Measurements from ENCODE around the gene IAPP. TPM values are rescaled to one million over a fixed set of nuclear protein-coding genes. Genes with fewer than 3 reads are reported as not detected.
"Not testable (repeated sequence)": the region's sequence is repeated elsewhere in the genome, so short reads cannot be mapped to it uniquely, and the experiment has no call there.

The IAPP gene
- polyA plus RNA-seq, 3 donors, result not detected

DNA sequence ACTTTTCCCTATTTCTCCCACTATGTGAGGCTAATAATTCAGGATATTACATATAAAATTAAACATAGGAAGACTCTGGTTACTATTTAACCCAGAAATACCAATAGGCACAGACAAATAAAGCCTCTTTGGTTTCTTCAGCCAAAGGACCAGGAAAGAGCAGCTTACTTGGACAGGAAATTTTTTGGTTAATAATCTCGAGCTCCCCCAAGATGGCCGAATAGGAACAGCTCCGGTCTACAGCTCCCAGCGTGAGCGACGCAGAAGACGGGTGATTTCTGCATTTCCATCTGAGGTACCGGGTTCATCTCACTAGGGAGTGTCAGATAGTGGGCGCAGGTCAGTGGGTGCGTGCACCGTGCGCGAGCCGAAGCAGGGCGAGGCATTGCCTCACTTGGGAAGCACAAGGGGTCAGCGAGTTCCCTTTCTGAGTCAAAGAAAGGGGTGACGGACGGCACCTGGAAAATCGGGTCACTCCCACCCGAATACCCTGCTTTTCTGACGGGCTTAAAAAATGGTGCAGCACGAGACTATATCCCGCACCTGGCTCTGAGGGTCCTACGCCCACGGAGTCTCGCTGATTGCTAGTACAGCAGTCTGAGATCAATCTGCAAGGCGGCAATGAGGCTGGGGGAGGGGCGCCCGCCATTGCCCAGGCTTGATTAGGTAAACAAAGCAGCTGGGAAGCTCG is 46.5 kb downstream of the IAPP start:
- H3K4me1 ChIP-seq (ENCODE audit: control insufficient read depth in 1 of 2, insufficient read depth in 2 of 2, low read length in 2 of 2); H3K4me3 Mint-ChIP-seq; H3K36me3 Mint-ChIP-seq; H3K79me2 ChIP-seq (ENCODE audit: insufficient read depth, low read length); H4K20me1 ChIP-seq (ENCODE audit: insufficient read depth, low read length); H3K4me2 ChIP-seq (replicated peaks; ENCODE audit: extremely low read depth, low read length, poor library complexity, severe bottlenecking); H3K9me3 Mint-ChIP-seq; H3K4me3 ChIP-seq (replicated peaks in 1 of 3; ENCODE audit: low read depth in 2 of 3, low read length in 3 of 3); H3K9ac ChIP-seq (ENCODE audit: insufficient read depth, low read length, poor library complexity, severe bottlenecking); H3K27me3 Mint-ChIP-seq (ENCODE audit: low read depth in 3 of 3); H2AFZ ChIP-seq (ENCODE audit: insufficient read depth, low read depth, low read length, poor library complexity, severe bottlenecking); H3K27ac Mint-ChIP-seq; intact Hi-C loops (cut with micrococcal nuclease); H3K4me1 Mint-ChIP-seq; H3K27me3 ChIP-seq (ENCODE audit: control insufficient read depth in 2 of 2, insufficient read depth in 2 of 2, low read length in 2 of 2); H3K9me3 ChIP-seq (replicated peaks in 1 of 2; ENCODE audit: control insufficient read depth in 1 of 2, insufficient read depth in 1 of 2, low read length in 2 of 2); H3K36me3 ChIP-seq (replicated peaks in 1 of 2; ENCODE audit: control insufficient read depth in 1 of 2, insufficient read depth in 2 of 2, low read length in 2 of 2); H3K27ac ChIP-seq (ENCODE audit: low read depth in 1 of 2, low read length in 2 of 2); DNase-seq: not testable (repeated sequence)
- WGBS (ENCODE audit: insufficient coverage), result 96% methylated on average over 11 of the region's 30 CpGs

DNA sequence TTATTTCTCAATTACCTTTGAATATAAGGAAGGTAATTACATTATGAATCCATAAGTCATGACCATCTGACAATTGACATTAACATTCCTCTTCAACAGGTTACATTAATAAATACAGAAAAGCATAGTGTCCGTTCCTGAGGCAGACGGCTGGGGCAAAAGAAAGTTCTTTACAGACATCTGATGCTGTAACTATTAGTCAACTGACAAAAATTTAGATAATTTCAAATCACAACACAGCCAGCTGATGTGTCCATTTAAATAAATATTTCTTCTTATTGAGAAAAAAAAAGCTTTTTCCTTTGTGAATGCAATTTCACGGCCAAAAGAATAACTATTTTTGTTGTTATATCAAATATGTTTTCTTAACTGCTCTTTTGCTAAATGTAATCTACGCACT is 55.5 kb downstream of the IAPP start:
- no peak for DNase-seq
- peaks cover 0 to 2% of the 10 kb centered on the region in 2 donors for H3K27me3 ChIP-seq (ENCODE audit: control insufficient read depth in 2 of 2, insufficient read depth in 2 of 2, low read length in 2 of 2)
- WGBS (ENCODE audit: insufficient coverage), result no CpG with 5 or more reads among the region's 4 CpGs
- H4K20me1 ChIP-seq (ENCODE audit: insufficient read depth, low read length), result no peaks in the 10 kb centered on the region
- H3K79me2 ChIP-seq (ENCODE audit: insufficient read depth, low read length), result no peaks in the 10 kb centered on the region
- no peaks in the 10 kb centered on the region for H3K36me3 ChIP-seq (replicated peaks in 1 of 2; ENCODE audit: control insufficient read depth in 1 of 2, insufficient read depth in 2 of 2, low read length in 2 of 2)
- no peaks in the 10 kb centered on the region for H3K36me3 Mint-ChIP-seq
- no peaks in the 10 kb centered on the region for H3K9me3 ChIP-seq (replicated peaks in 1 of 2; ENCODE audit: control insufficient read depth in 1 of 2, insufficient read depth in 1 of 2, low read length in 2 of 2)
- H3K4me3 ChIP-seq (replicated peaks in 1 of 3; ENCODE audit: low read depth in 2 of 3, low read length in 3 of 3), result no peak overlapping the region
- H3K9me3 Mint-ChIP-seq, result peaks cover 0 to 8% (median 0%) of the 10 kb centered on the region in 7 donors
- no peak overlapping the region for H3K4me2 ChIP-seq (replicated peaks; ENCODE audit: extremely low read depth, low read length, poor library complexity, severe bottlenecking)
- TF ChIP-seq, protein P1, sequence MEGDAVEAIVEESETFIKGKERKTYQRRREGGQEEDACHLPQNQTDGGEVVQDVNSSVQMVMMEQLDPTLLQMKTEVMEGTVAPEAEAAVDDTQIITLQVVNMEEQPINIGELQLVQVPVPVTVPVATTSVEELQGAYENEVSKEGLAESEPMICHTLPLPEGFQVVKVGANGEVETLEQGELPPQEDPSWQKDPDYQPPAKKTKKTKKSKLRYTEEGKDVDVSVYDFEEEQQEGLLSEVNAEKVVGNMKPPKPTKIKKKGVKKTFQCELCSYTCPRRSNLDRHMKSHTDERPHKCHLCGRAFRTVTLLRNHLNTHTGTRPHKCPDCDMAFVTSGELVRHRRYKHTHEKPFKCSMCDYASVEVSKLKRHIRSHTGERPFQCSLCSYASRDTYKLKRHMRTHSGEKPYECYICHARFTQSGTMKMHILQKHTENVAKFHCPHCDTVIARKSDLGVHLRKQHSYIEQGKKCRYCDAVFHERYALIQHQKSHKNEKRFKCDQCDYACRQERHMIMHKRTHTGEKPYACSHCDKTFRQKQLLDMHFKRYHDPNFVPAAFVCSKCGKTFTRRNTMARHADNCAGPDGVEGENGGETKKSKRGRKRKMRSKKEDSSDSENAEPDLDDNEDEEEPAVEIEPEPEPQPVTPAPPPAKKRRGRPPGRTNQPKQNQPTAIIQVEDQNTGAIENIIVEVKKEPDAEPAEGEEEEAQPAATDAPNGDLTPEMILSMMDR (IDR thresholded peaks at IDR 0.05), result no peak
- no peaks in the 10 kb centered on the region for H3K4me1 Mint-ChIP-seq
- no peak overlapping the region for H3K4me3 Mint-ChIP-seq
- H2AFZ ChIP-seq (ENCODE audit: insufficient read depth, low read depth, low read length, poor library complexity, severe bottlenecking), result no peak overlapping the region
- no peak overlapping the region for H3K27ac ChIP-seq (ENCODE audit: low read depth in 1 of 2, low read length in 2 of 2)
- H3K4me1 ChIP-seq (ENCODE audit: control insufficient read depth in 1 of 2, insufficient read depth in 2 of 2, low read length in 2 of 2), result no peaks in the 10 kb centered on the region
- H3K9ac ChIP-seq (ENCODE audit: insufficient read depth, low read length, poor library complexity, severe bottlenecking), result no peak overlapping the region
- H3K27me3 Mint-ChIP-seq (ENCODE audit: low read depth in 3 of 3), result peaks cover 4 to 9% (median 5%) of the 10 kb centered on the region in 3 donors
- intact Hi-C loops (cut with micrococcal nuclease), result no loop called here
- no peak overlapping the region for H3K27ac Mint-ChIP-seq

Other genes starting within 250 kb of the IAPP start
- not detected for gene SLCO1B1, start 241.7 kb upstream of the IAPP start, polyA plus RNA-seq
- gene SLCO1A2, start 38.0 kb upstream of the IAPP start, polyA plus RNA-seq, result not detected
- 10 to 100 TPM; 13.6 to 24.4 (median 16.2) TPM for gene PYROXD1, start 64.8 kb downstream of the IAPP start, polyA plus RNA-seq
- gene RECQL, start 128.7 kb downstream of the IAPP start, polyA plus RNA-seq, result 10 to 100 TPM; 16.0 to 21.7 (median 18.6) TPM
- 10 to 100 TPM; 14.0 to 24.5 (median 21.4) TPM for gene GOLT1B, start 128.9 kb downstream of the IAPP start, polyA plus RNA-seq
- gene SPX, start 153.4 kb downstream of the IAPP start, polyA plus RNA-seq, result under 1 TPM in 1 of 3 donors, not detected in 2; 0.21 TPM
- gene GYS2, start 231.9 kb downstream of the IAPP start, polyA plus RNA-seq, result not detected

All from CD14-positive monocyte (primary cell).